Ishikawa (cell line): ENCODE measurements around the gene ST3GAL3.

ENCODE experiments used
- MAX ChIP-seq: IDR thresholded peaks from 2 replicates; pipeline ENCODE4 v1.6.1; 2012
- YY1 ChIP-seq: IDR thresholded peaks from 2 replicates; pipeline ENCODE4 v1.6.1; 2012; ENCODE audit warnings: low read depth

DNA sequence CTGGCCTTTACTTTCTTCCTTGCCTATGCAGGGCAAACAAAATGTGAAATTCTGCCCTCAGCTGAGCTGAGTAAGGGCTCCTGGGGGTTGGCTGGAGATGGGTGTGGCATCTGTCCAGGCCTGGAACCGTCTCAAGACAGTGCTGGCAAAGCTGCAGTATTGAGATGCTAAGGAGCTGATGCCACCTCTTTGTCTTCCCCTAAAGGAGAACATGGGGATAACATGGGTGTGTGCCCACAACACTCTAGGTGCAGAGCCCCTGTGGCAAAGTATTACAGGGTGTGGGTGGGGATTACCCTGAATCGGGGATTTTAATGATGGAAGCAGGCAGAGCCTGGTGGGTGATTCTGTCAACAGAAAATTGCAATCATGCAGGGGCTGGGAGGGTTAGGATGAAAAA, 2.5 kb upstream of the ST3GAL3 start:
- TF ChIP-seq MAX (no peak), YY1 (no peak)
